ENCODE measurements around the gene MYL6B. TPM values are rescaled to one million over a fixed set of nuclear protein-coding genes. Genes with fewer than 3 reads are reported as not detected.

Gene MYL6B
- total RNA-seq, 2 experiments from 2014 or later: 56.6 to 77.6 TPM

DNA sequence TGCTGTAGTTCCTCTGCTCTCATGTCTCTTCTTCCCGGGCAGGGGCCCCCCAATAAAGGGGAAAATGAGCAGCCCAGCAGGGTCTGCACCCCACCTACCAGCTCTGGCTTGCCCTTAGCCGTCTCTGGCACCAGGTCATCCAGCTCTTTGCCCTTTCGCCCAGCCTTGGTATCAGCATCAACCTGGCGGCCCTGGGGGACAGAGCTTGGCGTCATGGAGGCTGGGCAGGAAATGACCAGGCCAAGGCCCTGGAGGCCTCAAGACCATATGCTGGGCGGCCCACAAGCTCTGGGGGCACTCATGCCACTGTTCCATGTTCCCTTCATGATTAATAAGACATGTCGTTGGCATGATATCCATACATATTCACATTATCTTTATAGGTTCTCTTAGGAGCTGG lies 20.5 kb downstream of the MYL6B start:
- POLR2A ChIA-PET: no interaction called here
- intact Hi-C loops (cut with micrococcal nuclease; ENCODE audit: unreplicated experiment): no loop called here

GRCh38 chr12:56178347-56178746 lies 26.0 kb downstream of the MYL6B start:
- ChIA-PET POLR2A (no interaction called here), CTCF (ENCODE audit: unreplicated experiment) (interaction anchor here (0.6 kb wide), 1 partner anchor 98 kb away, joined by 3 read pairs; no protein-coding TSS in a partner anchor)
- Histone ChIP-seq H4K20me1 (ENCODE audit: insufficient read depth, low read length) (no peaks in the 10 kb centered on the region), H3K4me3 (ENCODE audit: low read depth, low read length, poor library complexity, severe bottlenecking) (no peak overlapping the region), H3K79me2 (ENCODE audit: insufficient read depth, low read depth, low read length) (no peaks in the 10 kb centered on the region), H3K4me1 (ENCODE audit: insufficient read depth, low read length, poor library complexity, severe bottlenecking) (no peaks in the 10 kb centered on the region), H3K9me2 (ENCODE audit: insufficient read depth, low read length) (no peaks in the 10 kb centered on the region), H2AFZ (ENCODE audit: low read length) (no peak overlapping the region), H3K36me3 (ENCODE audit: insufficient read depth, low read length) (peaks cover 92% of the 10 kb centered on the region), H3K27ac (ENCODE audit: low read depth, low read length, poor library complexity, severe bottlenecking) (no peak overlapping the region), H3K9me3 (ENCODE audit: low read length) (no peaks in the 10 kb centered on the region), H3K4me2 (ENCODE audit: low read length) (no peak overlapping the region)
- no TSS peak for BruUV-seq (replicated peaks)
- TF ChIP-seq EZH2phosphoT487 (IDR thresholded peaks at IDR 0.05; ENCODE audit: borderline replicate concordance, low read depth, low read length): no peak
- TF ChIP-seq, protein P1, sequence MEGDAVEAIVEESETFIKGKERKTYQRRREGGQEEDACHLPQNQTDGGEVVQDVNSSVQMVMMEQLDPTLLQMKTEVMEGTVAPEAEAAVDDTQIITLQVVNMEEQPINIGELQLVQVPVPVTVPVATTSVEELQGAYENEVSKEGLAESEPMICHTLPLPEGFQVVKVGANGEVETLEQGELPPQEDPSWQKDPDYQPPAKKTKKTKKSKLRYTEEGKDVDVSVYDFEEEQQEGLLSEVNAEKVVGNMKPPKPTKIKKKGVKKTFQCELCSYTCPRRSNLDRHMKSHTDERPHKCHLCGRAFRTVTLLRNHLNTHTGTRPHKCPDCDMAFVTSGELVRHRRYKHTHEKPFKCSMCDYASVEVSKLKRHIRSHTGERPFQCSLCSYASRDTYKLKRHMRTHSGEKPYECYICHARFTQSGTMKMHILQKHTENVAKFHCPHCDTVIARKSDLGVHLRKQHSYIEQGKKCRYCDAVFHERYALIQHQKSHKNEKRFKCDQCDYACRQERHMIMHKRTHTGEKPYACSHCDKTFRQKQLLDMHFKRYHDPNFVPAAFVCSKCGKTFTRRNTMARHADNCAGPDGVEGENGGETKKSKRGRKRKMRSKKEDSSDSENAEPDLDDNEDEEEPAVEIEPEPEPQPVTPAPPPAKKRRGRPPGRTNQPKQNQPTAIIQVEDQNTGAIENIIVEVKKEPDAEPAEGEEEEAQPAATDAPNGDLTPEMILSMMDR (conservative IDR thresholded peaks at IDR 0.05; ENCODE audit: low read length): no peak
- no peak for DNase-seq (ENCODE audit: low spot score)
- intact Hi-C loops (cut with micrococcal nuclease; ENCODE audit: unreplicated experiment): no loop called here

More for the DNA sequence above, 20.5 kb downstream of the MYL6B start:
- Histone ChIP-seq H3K79me2 (ENCODE audit: insufficient read depth, low read depth, low read length) (no peaks in the 10 kb centered on the region), H3K9me3 (ENCODE audit: low read length) (no peaks in the 10 kb centered on the region), H3K4me2 (ENCODE audit: low read length) (no peak overlapping the region), H3K4me1 (ENCODE audit: insufficient read depth, low read length, poor library complexity, severe bottlenecking) (no peaks in the 10 kb centered on the region), H3K4me3 (ENCODE audit: low read depth, low read length, poor library complexity, severe bottlenecking) (no peak overlapping the region), H3K9me2 (ENCODE audit: insufficient read depth, low read length) (no peaks in the 10 kb centered on the region), H2AFZ (ENCODE audit: low read length) (no peak overlapping the region), H3K27ac (ENCODE audit: low read depth, low read length, poor library complexity, severe bottlenecking) (no peak overlapping the region), H3K36me3 (ENCODE audit: insufficient read depth, low read length) (peaks cover 93% of the 10 kb centered on the region), H4K20me1 (ENCODE audit: insufficient read depth, low read length) (no peaks in the 10 kb centered on the region)
- TF ChIP-seq EZH2phosphoT487 (IDR thresholded peaks at IDR 0.05; ENCODE audit: borderline replicate concordance, low read depth, low read length): no peak
- BruUV-seq (replicated peaks): no TSS peak
- CTCF ChIA-PET (ENCODE audit: unreplicated experiment): no interaction called here
- DNase-seq (ENCODE audit: low spot score): no peak

- no peak for DNase-seq (ENCODE audit: low spot score)
- no peak overlapping the region for H2AFZ ChIP-seq (ENCODE audit: low read length)
- peaks cover 31% of the 10 kb centered on the region for H3K79me2 ChIP-seq (ENCODE audit: insufficient read depth, low read depth, low read length)
- intact Hi-C loops (cut with micrococcal nuclease; ENCODE audit: unreplicated experiment): loop anchor here (5.0 kb wide), 1 partner anchor 140 kb away; no protein-coding TSS in a partner anchor
- H3K4me2 ChIP-seq (ENCODE audit: low read length): peak overlapping the region; percentile 93
- H3K4me3 ChIP-seq (ENCODE audit: low read depth, low read length, poor library complexity, severe bottlenecking): no peak overlapping the region
- H3K9me2 ChIP-seq (ENCODE audit: insufficient read depth, low read length): no peaks in the 10 kb centered on the region
- ChIA-PET CTCF (ENCODE audit: unreplicated experiment) (no interaction called here), POLR2A (interaction anchor here (0.7 to 3.4 kb wide), 4 partner anchors 10 to 69 kb away, joined by 7 to 21 read pairs (median 14); partner anchors contain the start of genes RNF41, RPL41 and ZC3H10)
- H3K9me3 ChIP-seq (ENCODE audit: low read length): no peaks in the 10 kb centered on the region
- TF ChIP-seq EZH2phosphoT487 (IDR thresholded peaks at IDR 0.05; ENCODE audit: borderline replicate concordance, low read depth, low read length): no peak
- TF ChIP-seq, protein P1 (conservative IDR thresholded peaks at IDR 0.05; ENCODE audit: low read length): no peak
- no TSS peak for BruUV-seq (replicated peaks)
- peaks cover 54% of the 10 kb centered on the region for H3K36me3 ChIP-seq (ENCODE audit: insufficient read depth, low read length)
- H4K20me1 ChIP-seq (ENCODE audit: insufficient read depth, low read length): 0 out of 2 replicates have a peak, but pooled peaks cover 4% of the 10 kb centered on the region
- H3K4me1 ChIP-seq (ENCODE audit: insufficient read depth, low read length, poor library complexity, severe bottlenecking): peaks cover 29% of the 10 kb centered on the region
- H3K27ac ChIP-seq (ENCODE audit: low read depth, low read length, poor library complexity, severe bottlenecking): no peak overlapping the region
Measured at GRCh38 chr12:56186957-56187356, 34.6 kb downstream of the MYL6B start.
